MCF 10A (cell line): ENCODE data around the gene CYB561D2. TPM values are rescaled to one million over a fixed set of nuclear protein-coding genes. Genes with fewer than 3 reads are reported as not detected.

Source experiments
- BruUV-seq: library from RNA; stranded (reverse); fragments of 400-500 nt; replicated peaks from 2 replicates; lab custom pipeline; 2021; lab: Mats Ljungman, UMichigan
- CTCF ChIA-PET: fragments of 300-600 bp; sonication (Branson Sonifier 250); formaldehyde crosslinking; extraction: SDS; loops from one replicate; lab custom pipeline; 2021; ENCODE audit warnings: antibody characterized with exemption, inconsistent platforms; lab: Yijun Ruan, JAX
- POLR2A ChIA-PET: fragments of 300-600, 350-650 bp; sonication (Branson Sonifier 250); formaldehyde crosslinking; extraction: SDS; loops from one replicate; lab custom pipeline; 2020; ENCODE audit warnings: antibody characterized with exemption, inconsistent platforms; lab: Yijun Ruan, JAX
- DNase-seq: peaks from one replicate; pipeline ENCODE4 v3.0.0-alpha.2; 2018; ENCODE audit not compliant: unreplicated experiment
- H3K27ac Mint-ChIP-seq: one replicate; pipeline ENCODE4 v1.8.0; 2022; ENCODE audit warnings: mild to moderate bottlenecking, low read depth, mixed read lengths; ENCODE audit not compliant: unreplicated experiment
- H3K27me3 Mint-ChIP-seq: one replicate; pipeline ENCODE4 v1.8.0; 2022; ENCODE audit warnings: mixed read lengths; ENCODE audit not compliant: insufficient read depth, unreplicated experiment
- H3K36me3 Mint-ChIP-seq: one replicate; pipeline ENCODE4 v1.8.0; 2022; ENCODE audit warnings: mild to moderate bottlenecking, moderate library complexity, mixed read lengths; ENCODE audit not compliant: insufficient read depth, unreplicated experiment
- H3K4me1 Mint-ChIP-seq: one replicate; pipeline ENCODE4 v1.8.0; 2022; ENCODE audit warnings: mixed read lengths; ENCODE audit not compliant: insufficient read depth, unreplicated experiment
- H3K4me3 Mint-ChIP-seq: one replicate; pipeline ENCODE4 v1.8.0; 2022; ENCODE audit warnings: mild to moderate bottlenecking, moderate library complexity, mixed read lengths; ENCODE audit not compliant: unreplicated experiment
- H3K9me3 Mint-ChIP-seq: one replicate; pipeline ENCODE4 v1.8.0; 2022; ENCODE audit warnings: mixed read lengths; ENCODE audit not compliant: unreplicated experiment
- CTCF ChIP-seq: fragments of 200-600 bp; IDR thresholded peaks from one replicate; pipeline ENCODE4 v1.8.0; 2022; ENCODE audit warnings: antibody characterized with exemption, mild to moderate bottlenecking; ENCODE audit not compliant: unreplicated experiment
- intact Hi-C: fragments of 100-400 bp; cut with micrococcal nuclease; formaldehyde crosslinking; loops from 2 replicates; pipeline ENCODE4 v1.14.1; 2022
- total RNA-seq: library from RNA; stranded (reverse); gene quantifications from 2 replicates; pipeline ENCODE4 v1.2.3, GENCODE V29; 2022

CYB561D2 gene
- total RNA-seq, 1 experiment from 2014 or later, result 24.1 TPM

- H3K27me3 Mint-ChIP-seq, result no peaks in the 10 kb centered on the region
- intact Hi-C loops, result loop anchor here (1.0 to 5.0 kb wide), 3 partner anchors 80 to 265 kb away; partner anchors contain the start of gene CISH
- TF ChIP-seq CTCF, result peak; percentile 39
- BruUV-seq, result no TSS peak
- POLR2A ChIA-PET, result interaction anchor here (0.5 to 5.2 kb wide), 5 partner anchors 9 to 387 kb away, joined by 3 to 79 read pairs (median 4); partner anchors contain the start of gene TUSC2
- no peak overlapping the region for H3K27ac Mint-ChIP-seq
- H3K4me1 Mint-ChIP-seq, result peaks cover 22% of the 10 kb centered on the region
- H3K9me3 Mint-ChIP-seq, result no peaks in the 10 kb centered on the region
- peak; percentile 82 for DNase-seq
- CTCF ChIA-PET, result interaction anchor here (0.6 to 5.8 kb wide), 28 partner anchors 9 to 1807 kb away, joined by 3 to 46 read pairs (median 4); partner anchors contain the start of genes TMEM115 and TUSC2
- H3K4me3 Mint-ChIP-seq, result no peak overlapping the region
- peaks cover 27% of the 10 kb centered on the region for H3K36me3 Mint-ChIP-seq
These were observed 3.4 kb upstream of the CYB561D2 start for GRCh38 chr3:50347187-50347813.

- H3K36me3 Mint-ChIP-seq, result peaks cover 48% of the 10 kb centered on the region
- ChIA-PET POLR2A (interaction anchor here (0.6 to 5.2 kb wide), 16 partner anchors 9 to 1602 kb away, joined by 3 to 79 read pairs (median 4); partner anchors contain the start of genes HEMK1, IFRD2, MAPKAPK3 and TMEM115), CTCF (interaction anchor here (0.6 to 5.8 kb wide), 7 partner anchors 13 to 265 kb away, joined by 3 to 46 read pairs (median 6); no protein-coding TSS in a partner anchor)
- intact Hi-C loops, result no loop called here
- peak overlapping the region; percentile 95 for H3K27ac Mint-ChIP-seq
- no peak for TF ChIP-seq CTCF
- no peaks in the 10 kb centered on the region for H3K9me3 Mint-ChIP-seq
- H3K4me3 Mint-ChIP-seq, result peak overlapping the region; percentile 87
- H3K27me3 Mint-ChIP-seq, result no peaks in the 10 kb centered on the region
- H3K4me1 Mint-ChIP-seq, result peaks cover 22% of the 10 kb centered on the region
- no peak for DNase-seq
- no TSS peak for BruUV-seq
These were observed 492 bp upstream of the CYB561D2 start for GRCh38 chr3:50350213-50350526.

GRCh38 chr3:50351323-50351697 lies 648 bp downstream of the CYB561D2 start:
- no peak for DNase-seq
- BruUV-seq, result TSS peak; percentile 63
- H3K27ac Mint-ChIP-seq, result peak overlapping the region; percentile 95
- CTCF ChIA-PET, result interaction anchor here (0.7 to 5.8 kb wide), 3 partner anchors 8 to 264 kb away, joined by 3 to 46 read pairs (median 3); no protein-coding TSS in a partner anchor
- peaks cover 22% of the 10 kb centered on the region for H3K4me1 Mint-ChIP-seq
- peak overlapping the region; percentile 87 for H3K4me3 Mint-ChIP-seq
- no peak for TF ChIP-seq CTCF
- no peaks in the 10 kb centered on the region for H3K27me3 Mint-ChIP-seq
- no peaks in the 10 kb centered on the region for H3K9me3 Mint-ChIP-seq
- POLR2A ChIA-PET, result interaction anchor here (0.8 to 5.2 kb wide), 13 partner anchors 9 to 1321 kb away, joined by 3 to 79 read pairs (median 4); partner anchors contain the start of genes HEMK1, IFRD2, MAPKAPK3 and RASSF1
- intact Hi-C loops, result no loop called here
- peaks cover 56% of the 10 kb centered on the region for H3K36me3 Mint-ChIP-seq

- no peak for DNase-seq
- Mint-ChIP-seq H3K27ac (no peak overlapping the region), H3K4me3 (peak overlapping the region; percentile 28), H3K27me3 (no peaks in the 10 kb centered on the region), H3K9me3 (no peaks in the 10 kb centered on the region), H3K36me3 (peaks cover 52% of the 10 kb centered on the region), H3K4me1 (peaks cover 25% of the 10 kb centered on the region)
- ChIA-PET CTCF (interaction anchor here (0.6 to 1.5 kb wide), 6 partner anchors 15 to 1149 kb away, joined by 3 to 15 read pairs (median 4); no protein-coding TSS in a partner anchor), POLR2A (interaction anchor here (1.7 to 3.6 kb wide), 2 partner anchors 16 to 24 kb away, joined by 14 read pairs; partner anchors contain the start of gene TUSC2)
- TF ChIP-seq CTCF, result peak; percentile 19
- intact Hi-C loops, result no loop called here
- BruUV-seq, result no TSS peak
These were observed 2.1 kb downstream of the CYB561D2 start for GRCh38 chr3:50352781-50353180.
